Measurements from ENCODE around the gene GRID1. TPM values are rescaled to one million over a fixed set of nuclear protein-coding genes. Genes with fewer than 3 reads are reported as not detected.

GRID1 gene
- total RNA-seq, 1 experiment from 2014 or later, result 5.6 TPM

- Histone ChIP-seq H3K79me2 (ENCODE audit: insufficient read depth, low read length) (no peaks in the 10 kb centered on the region), H3K4me2 (ENCODE audit: low read length) (no peak overlapping the region), H3K9ac (ENCODE audit: low read length) (no peak overlapping the region), H4K20me1 (ENCODE audit: insufficient read depth) (no peaks in the 10 kb centered on the region), H3K4me3 (replicated peaks in 1 of 2; ENCODE audit: low read depth in 1 of 2, low read length in 2 of 2) (no peak overlapping the region), H3K4me1 (ENCODE audit: control insufficient read depth in 1 of 2, insufficient read depth in 2 of 2, low read length in 2 of 2) (no peaks in the 10 kb centered on the region), H2AFZ (ENCODE audit: low read depth, low read length, poor library complexity, severe bottlenecking) (no peak overlapping the region), H3K9me3 (ENCODE audit: control insufficient read depth in 1 of 2, insufficient read depth in 1 of 2, low read depth in 1 of 2, low read length in 2 of 2) (no peaks in the 10 kb centered on the region), H3K27ac (ENCODE audit: low read depth, low read length) (no peak overlapping the region), H3K27me3 (ENCODE audit: insufficient read depth, low read length) (no peaks in the 10 kb centered on the region), H3K9me2 (ENCODE audit: insufficient read depth) (no peaks in the 10 kb centered on the region), H3K36me3 (ENCODE audit: control insufficient read depth in 1 of 2, insufficient read depth in 2 of 2, low read length in 2 of 2) (no peaks in the 10 kb centered on the region)
- CTCF ChIA-PET, result no interaction called here
- POLR2A ChIA-PET, result no interaction called here
- DNase-seq (ENCODE audit: low read depth, low spot score), result no peak
- TF ChIP-seq YY1 (IDR thresholded peaks at IDR 0.05; ENCODE audit: extremely low read depth, insufficient replicate concordance, low read depth, low read length) (no peak), MAX (IDR thresholded peaks at IDR 0.05) (no peak), EZH2phosphoT487 (IDR thresholded peaks at IDR 0.05; ENCODE audit: borderline replicate concordance) (no peak), POLR2A (IDR thresholded peaks at IDR 0.05; ENCODE audit: borderline replicate concordance, extremely low read depth, insufficient read depth, insufficient read length) (no peak), SIN3A (IDR thresholded peaks at IDR 0.05; ENCODE audit: low read depth) (no peak), ZNF274 (IDR thresholded peaks at IDR 0.05; ENCODE audit: low read depth, low read length) (no peak), POLR2AphosphoS5 (IDR thresholded peaks at IDR 0.05; ENCODE audit: low read depth, low read length) (no peak), EZH2 (IDR thresholded peaks at IDR 0.05) (no peak), ELF1 (IDR thresholded peaks at IDR 0.05; ENCODE audit: borderline replicate concordance, low read depth) (no peak), FOSL1 (IDR thresholded peaks at IDR 0.05; ENCODE audit: low read depth) (no peak), ZFX (IDR thresholded peaks at IDR 0.05) (no peak), SP1 (IDR thresholded peaks at IDR 0.05; ENCODE audit: low read depth) (no peak), EGR1 (IDR thresholded peaks at IDR 0.05; ENCODE audit: low read depth) (no peak), REST (IDR thresholded peaks at IDR 0.05; ENCODE audit: low read depth) (no peak), ATF3 (IDR thresholded peaks at IDR 0.05) (no peak)
- TF ChIP-seq, protein P1, sequence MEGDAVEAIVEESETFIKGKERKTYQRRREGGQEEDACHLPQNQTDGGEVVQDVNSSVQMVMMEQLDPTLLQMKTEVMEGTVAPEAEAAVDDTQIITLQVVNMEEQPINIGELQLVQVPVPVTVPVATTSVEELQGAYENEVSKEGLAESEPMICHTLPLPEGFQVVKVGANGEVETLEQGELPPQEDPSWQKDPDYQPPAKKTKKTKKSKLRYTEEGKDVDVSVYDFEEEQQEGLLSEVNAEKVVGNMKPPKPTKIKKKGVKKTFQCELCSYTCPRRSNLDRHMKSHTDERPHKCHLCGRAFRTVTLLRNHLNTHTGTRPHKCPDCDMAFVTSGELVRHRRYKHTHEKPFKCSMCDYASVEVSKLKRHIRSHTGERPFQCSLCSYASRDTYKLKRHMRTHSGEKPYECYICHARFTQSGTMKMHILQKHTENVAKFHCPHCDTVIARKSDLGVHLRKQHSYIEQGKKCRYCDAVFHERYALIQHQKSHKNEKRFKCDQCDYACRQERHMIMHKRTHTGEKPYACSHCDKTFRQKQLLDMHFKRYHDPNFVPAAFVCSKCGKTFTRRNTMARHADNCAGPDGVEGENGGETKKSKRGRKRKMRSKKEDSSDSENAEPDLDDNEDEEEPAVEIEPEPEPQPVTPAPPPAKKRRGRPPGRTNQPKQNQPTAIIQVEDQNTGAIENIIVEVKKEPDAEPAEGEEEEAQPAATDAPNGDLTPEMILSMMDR (IDR thresholded peaks at IDR 0.05 in 2 of 3, conservative IDR thresholded peaks at IDR 0.05 in 1 of 3; ENCODE audit: borderline replicate concordance in 1 of 3, insufficient read depth in 1 of 3, low read depth in 2 of 3, low read length in 2 of 3), result no peak
- TF ChIP-seq, protein P2, sequence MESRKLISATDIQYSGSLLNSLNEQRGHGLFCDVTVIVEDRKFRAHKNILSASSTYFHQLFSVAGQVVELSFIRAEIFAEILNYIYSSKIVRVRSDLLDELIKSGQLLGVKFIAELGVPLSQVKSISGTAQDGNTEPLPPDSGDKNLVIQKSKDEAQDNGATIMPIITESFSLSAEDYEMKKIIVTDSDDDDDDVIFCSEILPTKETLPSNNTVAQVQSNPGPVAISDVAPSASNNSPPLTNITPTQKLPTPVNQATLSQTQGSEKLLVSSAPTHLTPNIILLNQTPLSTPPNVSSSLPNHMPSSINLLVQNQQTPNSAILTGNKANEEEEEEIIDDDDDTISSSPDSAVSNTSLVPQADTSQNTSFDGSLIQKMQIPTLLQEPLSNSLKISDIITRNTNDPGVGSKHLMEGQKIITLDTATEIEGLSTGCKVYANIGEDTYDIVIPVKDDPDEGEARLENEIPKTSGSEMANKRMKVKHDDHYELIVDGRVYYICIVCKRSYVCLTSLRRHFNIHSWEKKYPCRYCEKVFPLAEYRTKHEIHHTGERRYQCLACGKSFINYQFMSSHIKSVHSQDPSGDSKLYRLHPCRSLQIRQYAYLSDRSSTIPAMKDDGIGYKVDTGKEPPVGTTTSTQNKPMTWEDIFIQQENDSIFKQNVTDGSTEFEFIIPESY (IDR thresholded peaks at IDR 0.05; ENCODE audit: extremely low read depth, insufficient replicate concordance, low read length), result no peak
- no TSS peak for BruUV-seq (replicated peaks)
- ATAC-seq, result no peak
- RAD21 ChIA-PET (ENCODE audit: low non-redundant PET in 1 of 2, low total read pairs in 2 of 2, uncharacterized antibody in 2 of 2, unreplicated experiment in 2 of 2), result no interaction called here
- intact Hi-C loops (cut with micrococcal nuclease), result no loop called here
These were observed 389.0 kb downstream of the GRID1 start for GRCh38 chr10:85977642-85978041.

All from HCT116 (cell line).